ENCODE measurements around the gene ANXA2. TPM values are rescaled to one million over a fixed set of nuclear protein-coding genes. Genes with fewer than 3 reads are reported as not detected.

Gene ANXA2
- total and polyA plus RNA-seq, 10 of the 15 experiments (the other 5 are each of a cell fraction or from before 2014, with no cell fraction given): 135 to 540 (median 281) TPM

GRCh38 chr15:60350108-60350507 is 47.7 kb downstream of the ANXA2 start:
- ChIA-PET POLR2A (no interaction called here), RAD21 (ENCODE audit: unreplicated experiment) (no interaction called here), CTCF (no interaction called here), SMC1A (ENCODE audit: uncharacterized antibody, unreplicated experiment) (no interaction called here)
- Histone ChIP-seq H3K9me3 (replicated peaks; ENCODE audit: control insufficient read depth, insufficient read depth, low read length) (no peaks in the 10 kb centered on the region), H4K20me1 (ENCODE audit: control insufficient read depth, insufficient read depth) (no peaks in the 10 kb centered on the region), H3K36me3 (ENCODE audit: control insufficient read depth in 2 of 2, insufficient read depth in 2 of 2, low read length in 1 of 2) (peaks cover 15 to 24% of the 10 kb centered on the region in 2 experiments), H3K27me3 (replicated peaks in 1 of 2; ENCODE audit: control insufficient read depth in 2 of 2, insufficient read depth in 2 of 2, low read length in 1 of 2) (no peaks in the 10 kb centered on the region), H2AFZ (ENCODE audit: control insufficient read depth, low read depth, low read length) (no peak overlapping the region), H3K4me3 (no peak overlapping the region), H3K9ac (ENCODE audit: control insufficient read depth, insufficient read depth, low read length) (no peak overlapping the region), H3K4me2 (ENCODE audit: control insufficient read depth, insufficient read depth) (no peak overlapping the region), H3K4me1 (ENCODE audit: control insufficient read depth, insufficient read depth, low read length) (no peaks in the 10 kb centered on the region), H3K27ac (ENCODE audit: control insufficient read depth, insufficient read depth) (no peak overlapping the region), H3K79me2 (ENCODE audit: control insufficient read depth, insufficient read depth, low read length) (no peaks in the 10 kb centered on the region)
- DNase-seq (ENCODE audit: low read depth, low spot score) (no peak), ATAC-seq (no peak), FAIRE-seq (no peak)
- TF ChIP-seq ZBED1 (IDR thresholded peaks at IDR 0.05; ENCODE audit: borderline replicate concordance) (no peak), RFX5 (IDR thresholded peaks at IDR 0.05; ENCODE audit: low read depth, low read length) (no peak)
- 98% methylated on average over 2 of the region's 2 CpGs for WGBS (ENCODE audit: insufficient coverage, insufficient replicate concordance, low lambda C conversion rate, missing lambda C conversion rate)
- in situ Hi-C loops (cut with MboI) (loop anchor here (10.0 to 25.0 kb wide), 2 partner anchors 575 to 1487 kb away; no protein-coding TSS in a partner anchor), intact Hi-C loops (cut with micrococcal nuclease; ENCODE audit: unreplicated experiment) (no loop called here)
- BruUV-seq (replicated peaks): no TSS peak

DNA sequence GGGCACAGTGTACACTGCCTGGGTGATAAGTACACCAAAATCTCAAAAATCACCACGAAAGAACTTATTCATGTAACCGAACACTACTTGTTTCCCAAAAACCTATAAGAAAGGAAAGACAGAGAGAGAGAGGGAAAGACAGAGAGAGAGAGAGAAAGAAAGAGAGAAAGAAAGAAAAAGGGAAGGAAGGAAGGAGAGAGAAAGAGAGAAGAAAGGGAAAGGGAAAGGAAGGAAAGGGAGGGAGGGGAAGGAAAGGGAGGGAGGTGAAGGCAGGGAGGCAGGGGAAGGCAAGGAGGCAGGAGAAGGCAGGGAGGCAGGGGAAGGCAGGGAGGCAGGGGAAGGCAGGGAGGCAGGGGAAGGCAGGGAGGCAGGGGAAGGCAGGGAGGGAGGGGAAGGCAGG is 48.2 kb downstream of the ANXA2 start:
- no peaks in the 10 kb centered on the region for H3K9me3 ChIP-seq (replicated peaks; ENCODE audit: control insufficient read depth, insufficient read depth, low read length)
- no TSS peak for BruUV-seq (replicated peaks)
- no peaks in the 10 kb centered on the region for H4K20me1 ChIP-seq (ENCODE audit: control insufficient read depth, insufficient read depth)
- ChIA-PET SMC1A (ENCODE audit: uncharacterized antibody, unreplicated experiment) (no interaction called here), POLR2A (no interaction called here), RAD21 (ENCODE audit: unreplicated experiment) (no interaction called here), CTCF (no interaction called here)
- TF ChIP-seq ATF2 (IDR thresholded peaks at IDR 0.05; ENCODE audit: low read length): no peak
- TF ChIP-seq SMAD1 (IDR thresholded peaks at IDR 0.05; ENCODE audit: low read depth, partially characterized antibody): no peak
- H3K27me3 ChIP-seq (replicated peaks in 1 of 2; ENCODE audit: control insufficient read depth in 2 of 2, insufficient read depth in 2 of 2, low read length in 1 of 2): no peaks in the 10 kb centered on the region
- no peak for ATAC-seq
- no peak overlapping the region for H2AFZ ChIP-seq (ENCODE audit: control insufficient read depth, low read depth, low read length)
- in situ Hi-C loops (cut with MboI): no loop called here
- intact Hi-C loops (cut with micrococcal nuclease; ENCODE audit: unreplicated experiment): no loop called here
- no peak overlapping the region for H3K9ac ChIP-seq (ENCODE audit: control insufficient read depth, insufficient read depth, low read length)
- no peak for DNase-seq (ENCODE audit: low read depth, low spot score)
- peaks cover 12 to 19% of the 10 kb centered on the region in 2 experiments for H3K36me3 ChIP-seq (ENCODE audit: control insufficient read depth in 2 of 2, insufficient read depth in 2 of 2, low read length in 1 of 2)
- no peak overlapping the region for H3K4me3 ChIP-seq
- H3K79me2 ChIP-seq (ENCODE audit: control insufficient read depth, insufficient read depth, low read length): no peaks in the 10 kb centered on the region
- H3K27ac ChIP-seq (ENCODE audit: control insufficient read depth, insufficient read depth): no peak overlapping the region
- H3K4me1 ChIP-seq (ENCODE audit: control insufficient read depth, insufficient read depth, low read length): no peaks in the 10 kb centered on the region
- 97% methylated on average over 2 of the region's 2 CpGs for WGBS (ENCODE audit: insufficient coverage, insufficient replicate concordance, low lambda C conversion rate, missing lambda C conversion rate)
- no peak overlapping the region for H3K4me2 ChIP-seq (ENCODE audit: control insufficient read depth, insufficient read depth)
- no peak for FAIRE-seq
